ENCODE data around the gene KAT7.
A peak's percentile ranks its signal among the peaks of the same experiment; 100 is the strongest.

The KAT7 gene

GRCh38 chr17:49788478-49789242 lies at the start of gene KAT7:
Gene KAT7 (plus strand): TSS chr17:49788681. CDS start chr17:49788835, 154 bp downstream.
- Histone ChIP-seq H4K20me1 (ENCODE audit: insufficient read depth, low read length) (peaks cover 43% of the 10 kb centered on the region), H3K27ac (ENCODE audit: low read length) (peak within 1 kb of the TSS; percentile 87), H2AFZ (ENCODE audit: low read depth, low read length) (peak within 1 kb of the TSS; percentile 63), H3K4me3 (ENCODE audit: low read depth in 1 of 2, low read length in 2 of 2) (peak within 1 kb of the TSS; percentile 29 to 58; a peak in 3 of 4 replicates), H3K9ac (ENCODE audit: low read depth, low read length) (peak within 1 kb of the TSS; percentile 75), H3K9me3 (ENCODE audit: insufficient read depth, low read length, severe bottlenecking) (no peaks in the 10 kb centered on the region), H3K79me2 (ENCODE audit: insufficient read depth, low read length) (peaks cover 51% of the 10 kb centered on the region), H3K4me1 (ENCODE audit: insufficient read depth, low read length) (peaks cover 42% of the 10 kb centered on the region), H3K4me2 (ENCODE audit: insufficient read depth, low read length) (peak within 1 kb of the TSS; percentile 88), H3K36me3 (ENCODE audit: insufficient read depth, low read length) (peaks cover 42% of the 10 kb centered on the region), H3K27me3 (ENCODE audit: insufficient read depth, low read length, poor library complexity) (no peaks in the 10 kb centered on the region)
- peak; percentile 99 for DNase-seq
- ATAC-seq (ENCODE audit: insufficient read depth, low read depth), result peak; percentile 92
- TF ChIP-seq EZH2 (IDR thresholded peaks at IDR 0.05; ENCODE audit: borderline replicate concordance, low read depth, low read length, severe bottlenecking) (no peak), CTCF (IDR thresholded peaks at IDR 0.05; ENCODE audit: borderline replicate concordance, extremely low read depth, low read length, poor library complexity, severe bottlenecking) (no peak)

- DNase-seq (peak; percentile 96), ATAC-seq (ENCODE audit: insufficient read depth, low read depth) (peak; percentile 93)
- Histone ChIP-seq H3K27me3 (ENCODE audit: insufficient read depth, low read length, poor library complexity) (no peaks in the 10 kb centered on the region), H3K9ac (ENCODE audit: low read depth, low read length) (peak overlapping the region; percentile 63), H3K4me3 (ENCODE audit: low read depth in 1 of 2, low read length in 2 of 2) (peak overlapping the region in 1 of 2 experiments; percentile 45; a peak in 2 of 4 replicates), H3K4me1 (ENCODE audit: insufficient read depth, low read length) (peaks cover 63% of the 10 kb centered on the region), H3K27ac (ENCODE audit: low read length) (peak overlapping the region; percentile 91), H3K79me2 (ENCODE audit: insufficient read depth, low read length) (peaks cover 69% of the 10 kb centered on the region), H2AFZ (ENCODE audit: low read depth, low read length) (peak overlapping the region; percentile 35), H3K4me2 (ENCODE audit: insufficient read depth, low read length) (peak overlapping the region; percentile 56), H3K36me3 (ENCODE audit: insufficient read depth, low read length) (no peaks in the 10 kb centered on the region), H4K20me1 (ENCODE audit: insufficient read depth, low read length) (no peaks in the 10 kb centered on the region), H3K9me3 (ENCODE audit: insufficient read depth, low read length, severe bottlenecking) (no peaks in the 10 kb centered on the region)
- TF ChIP-seq CTCF (IDR thresholded peaks at IDR 0.05; ENCODE audit: borderline replicate concordance, extremely low read depth, low read length, poor library complexity, severe bottlenecking) (no peak), EZH2 (IDR thresholded peaks at IDR 0.05; ENCODE audit: borderline replicate concordance, low read depth, low read length, severe bottlenecking) (no peak)
Observed at GRCh38 chr17:49739641-49740271, 48.7 kb upstream of the KAT7 start.

- Histone ChIP-seq H3K4me2 (ENCODE audit: insufficient read depth, low read length) (peak overlapping the region; percentile 56), H3K9me3 (ENCODE audit: insufficient read depth, low read length, severe bottlenecking) (no peaks in the 10 kb centered on the region), H2AFZ (ENCODE audit: low read depth, low read length) (no peak overlapping the region), H3K27ac (ENCODE audit: low read length) (peak overlapping the region; percentile 91), H3K4me3 (ENCODE audit: low read depth in 1 of 2, low read length in 2 of 2) (peak overlapping the region in 1 of 2 experiments; percentile 46; a peak in 2 of 4 replicates), H3K36me3 (ENCODE audit: insufficient read depth, low read length) (no peaks in the 10 kb centered on the region), H3K27me3 (ENCODE audit: insufficient read depth, low read length, poor library complexity) (no peaks in the 10 kb centered on the region), H3K79me2 (ENCODE audit: insufficient read depth, low read length) (peaks cover 72% of the 10 kb centered on the region), H4K20me1 (ENCODE audit: insufficient read depth, low read length) (no peaks in the 10 kb centered on the region), H3K9ac (ENCODE audit: low read depth, low read length) (peak overlapping the region; percentile 63), H3K4me1 (ENCODE audit: insufficient read depth, low read length) (peaks cover 76% of the 10 kb centered on the region)
- no peak for TF ChIP-seq EZH2 (IDR thresholded peaks at IDR 0.05; ENCODE audit: borderline replicate concordance, low read depth, low read length, severe bottlenecking)
- TF ChIP-seq CTCF (IDR thresholded peaks at IDR 0.05; ENCODE audit: borderline replicate concordance, extremely low read depth, low read length, poor library complexity, severe bottlenecking), result no peak
- DNase-seq (peak; percentile 36), ATAC-seq (ENCODE audit: insufficient read depth, low read depth) (0 out of 3 replicates have a peak, but pooled peaks have one; percentile 8)
Observed at GRCh38 chr17:49741009-49741691, 47.3 kb upstream of the KAT7 start.

Data from DND-41 (cell line).